ENCODE measurements around the gene SULT4A1. TPM values are rescaled to one million over a fixed set of nuclear protein-coding genes. Genes with fewer than 3 reads are reported as not detected.

The SULT4A1 gene
- total and polyA plus RNA-seq, 10 of the 15 experiments (the other 5 are each of a cell fraction or from before 2014, with no cell fraction given) = not detected

DNA sequence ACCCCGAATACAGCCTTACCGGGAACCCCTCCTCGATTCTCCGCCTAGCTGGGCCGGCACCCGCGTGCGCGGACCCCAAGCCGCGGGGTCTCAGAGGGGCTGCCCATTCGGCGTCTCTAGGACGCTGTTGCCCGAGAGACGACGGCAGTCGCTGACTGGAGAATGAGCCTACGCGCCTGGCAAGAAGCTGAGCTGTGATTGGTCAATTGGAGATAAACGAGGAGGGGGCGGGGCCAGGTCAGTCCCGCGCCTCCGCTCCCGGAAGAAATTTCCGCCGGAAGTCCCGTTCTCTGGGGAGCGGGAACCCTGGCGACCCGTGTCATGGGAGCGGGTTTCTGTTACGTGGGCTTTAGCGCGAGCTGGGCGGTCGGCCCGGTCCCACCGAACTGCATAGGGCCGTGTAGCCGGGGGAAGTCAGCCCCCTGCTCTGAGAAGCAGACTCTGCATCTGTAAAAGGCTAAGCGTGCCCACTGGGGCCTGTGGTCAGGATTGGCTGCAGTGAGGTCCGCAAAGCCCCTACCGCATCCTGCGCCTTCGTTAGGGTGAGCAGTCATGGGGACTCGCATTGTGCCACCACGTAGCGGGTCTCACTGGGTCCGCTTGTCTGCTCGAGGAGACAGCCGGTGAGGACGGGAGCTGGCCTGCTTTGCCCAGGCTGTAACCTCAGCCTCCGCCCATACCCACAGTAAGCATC lies 50.0 kb downstream of the SULT4A1 start, which contains the start of gene EFCAB6:
TSS of gene EFCAB6 (minus strand) at position 157 of the 694 bp plus-strand sequence. CDS start 29,987 bp downstream, outside the sequence.
- H3K27ac ChIP-seq (ENCODE audit: control insufficient read depth, insufficient read depth) = peak within 1 kb of the TSS; percentile 79
- in situ Hi-C loops (cut with MboI) (no loop called here), intact Hi-C loops (cut with micrococcal nuclease; ENCODE audit: unreplicated experiment) (no loop called here)
- H3K4me2 ChIP-seq (ENCODE audit: control insufficient read depth, insufficient read depth) = peak within 1 kb of the TSS; percentile 93
- H3K9ac ChIP-seq (ENCODE audit: control insufficient read depth, insufficient read depth, low read length) = peak within 1 kb of the TSS; percentile 85
- BruUV-seq (replicated peaks) = TSS peak; percentile 91
- ChIA-PET POLR2A (interaction anchor here (0.6 to 1.4 kb wide), 5 partner anchors 9 to 40 kb away, joined by 3 to 8 read pairs (median 4); no protein-coding TSS in a partner anchor), CTCF (interaction anchor here (0.6 to 1.2 kb wide), 2 partner anchors 16 to 71 kb away, joined by 3 read pairs; no protein-coding TSS in a partner anchor), SMC1A (ENCODE audit: uncharacterized antibody, unreplicated experiment) (interaction anchor here (1.1 kb wide), 1 partner anchor 143 kb away, joined by 3 read pairs; the partner anchor contains the start of gene SAMM50), RAD21 (ENCODE audit: unreplicated experiment) (interaction anchor here (0.6 to 1.1 kb wide), 5 partner anchors 9 to 742 kb away, joined by 3 to 4 read pairs (median 3); no protein-coding TSS in a partner anchor)
- no peaks in the 10 kb centered on the region for H3K36me3 ChIP-seq (ENCODE audit: control insufficient read depth in 2 of 2, insufficient read depth in 2 of 2, low read length in 1 of 2)
- H3K4me3 ChIP-seq = peak within 1 kb of the TSS; percentile 87
- H3K27me3 ChIP-seq (replicated peaks in 1 of 2; ENCODE audit: control insufficient read depth in 2 of 2, insufficient read depth in 2 of 2, low read length in 1 of 2) = no peaks in the 10 kb centered on the region
- no peaks in the 10 kb centered on the region for H3K9me3 ChIP-seq (replicated peaks; ENCODE audit: control insufficient read depth, insufficient read depth, low read length)
- no peaks in the 10 kb centered on the region for H4K20me1 ChIP-seq (ENCODE audit: control insufficient read depth, insufficient read depth)
- DNase-seq (ENCODE audit: low read depth, low spot score) = peak; percentile 73
- H2AFZ ChIP-seq (ENCODE audit: control insufficient read depth, low read depth, low read length) = peak within 1 kb of the TSS; percentile 78
- H3K4me1 ChIP-seq (ENCODE audit: control insufficient read depth, insufficient read depth, low read length) = 0 out of 2 replicates have a peak, but pooled peaks cover 4% of the 10 kb centered on the region
- peak; percentile 94 for ATAC-seq
- FAIRE-seq = peak; percentile 100
- WGBS (ENCODE audit: insufficient coverage, insufficient replicate concordance, low lambda C conversion rate, missing lambda C conversion rate) = under 1% methylated on average over 52 of the region's 55 CpGs
- peaks cover 7% of the 10 kb centered on the region for H3K79me2 ChIP-seq (ENCODE audit: control insufficient read depth, insufficient read depth, low read length)
- TF ChIP-seq, protein P1, sequence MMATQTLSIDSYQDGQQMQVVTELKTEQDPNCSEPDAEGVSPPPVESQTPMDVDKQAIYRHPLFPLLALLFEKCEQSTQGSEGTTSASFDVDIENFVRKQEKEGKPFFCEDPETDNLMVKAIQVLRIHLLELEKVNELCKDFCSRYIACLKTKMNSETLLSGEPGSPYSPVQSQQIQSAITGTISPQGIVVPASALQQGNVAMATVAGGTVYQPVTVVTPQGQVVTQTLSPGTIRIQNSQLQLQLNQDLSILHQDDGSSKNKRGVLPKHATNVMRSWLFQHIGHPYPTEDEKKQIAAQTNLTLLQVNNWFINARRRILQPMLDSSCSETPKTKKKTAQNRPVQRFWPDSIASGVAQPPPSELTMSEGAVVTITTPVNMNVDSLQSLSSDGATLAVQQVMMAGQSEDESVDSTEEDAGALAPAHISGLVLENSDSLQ (IDR thresholded peaks at IDR 0.05) = no peak
- 0 out of 2 replicates have a peak, but pooled peaks have one; percentile 41 for TF ChIP-seq SMARCA5 (IDR thresholded peaks at IDR 0.05)
- no peak for TF ChIP-seq SMC3 (IDR thresholded peaks at IDR 0.05; ENCODE audit: borderline replicate concordance, low read length)
- no peak for TF ChIP-seq NRF1 (conservative IDR thresholded peaks at IDR 0.05; ENCODE audit: low read depth, low read length)
- no peak for TF ChIP-seq MAX (IDR thresholded peaks at IDR 0.05; ENCODE audit: low read depth, low read length)
- TF ChIP-seq ZNF592 (IDR thresholded peaks at IDR 0.05) = no peak
- no peak; the same call in 1 of the 2 replicates for TF ChIP-seq CBFB (IDR thresholded peaks at IDR 0.05; ENCODE audit: low read depth)
- TF ChIP-seq RAD51 (IDR thresholded peaks at IDR 0.05) = no peak
- no peak for TF ChIP-seq RAD21 (IDR thresholded peaks at IDR 0.05; ENCODE audit: insufficient read depth, low read depth, low read length)
- peak; percentile 39; the same call in 1 of the 2 replicates for TF ChIP-seq SREBF2 (IDR thresholded peaks at IDR 0.05; ENCODE audit: low read length)
- peak; percentile 89 for TF ChIP-seq POLR2A (IDR thresholded peaks at IDR 0.05; ENCODE audit: low read depth, low read length)
- TF ChIP-seq ZSCAN29 (IDR thresholded peaks at IDR 0.05) = no peak
- no peak for TF ChIP-seq CBX5 (IDR thresholded peaks at IDR 0.05; ENCODE audit: low read depth)
- peak; percentile 97 for TF ChIP-seq MXI1 (IDR thresholded peaks at IDR 0.05; ENCODE audit: low read depth, low read length)
- TF ChIP-seq NR2C1 (IDR thresholded peaks at IDR 0.05) = peak; percentile 92
- peak; percentile 61 for TF ChIP-seq FOS (IDR thresholded peaks at IDR 0.05; ENCODE audit: borderline replicate concordance, extremely low read depth, insufficient read length)
- TF ChIP-seq IRF4 (IDR thresholded peaks at IDR 0.05; ENCODE audit: low read depth, low read length) = 0 out of 2 replicates have a peak, but pooled peaks have one; percentile 47
- TF ChIP-seq HDGF (IDR thresholded peaks at IDR 0.05) = no peak
- no peak for TF ChIP-seq SMAD1 (IDR thresholded peaks at IDR 0.05; ENCODE audit: low read depth, partially characterized antibody)
- no peak; the same call in 1 of the 2 replicates for TF ChIP-seq ASH2L (IDR thresholded peaks at IDR 0.05; ENCODE audit: borderline replicate concordance, low read depth)
- TF ChIP-seq MYB (IDR thresholded peaks at IDR 0.05; ENCODE audit: borderline replicate concordance, low read depth, low read length) = 0 out of 2 replicates have a peak, but pooled peaks have one; percentile 17

Data from GM12878 (cell line).